ENCODE results near the gene S100A6.

S100A6 gene

DNA sequence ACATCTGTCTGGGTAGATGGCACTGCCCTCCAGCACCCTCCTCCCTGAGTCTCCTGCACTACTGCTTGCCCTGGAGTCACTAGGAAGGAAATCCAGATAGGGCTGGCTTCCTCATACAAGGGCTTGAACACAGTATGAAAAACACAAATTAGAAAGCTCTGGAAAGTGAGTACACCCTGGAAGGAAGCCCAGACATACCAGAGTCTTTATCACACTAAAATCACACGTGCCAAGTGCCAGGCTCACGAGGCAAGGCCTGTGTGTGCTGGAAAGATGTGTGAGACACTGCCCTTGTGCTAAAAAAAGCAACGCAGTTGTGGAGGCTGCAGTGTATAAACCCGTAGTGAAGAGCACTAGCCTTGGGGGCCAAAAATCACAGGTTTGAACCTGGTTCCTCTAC is 47.1 kb downstream of the S100A6 start:
- Histone ChIP-seq H3K27me3 (ENCODE audit: insufficient read depth, poor library complexity, severe bottlenecking) (no peaks in the 10 kb centered on the region), H3K27ac (ENCODE audit: poor library complexity, severe bottlenecking) (no peak overlapping the region), H3K9me3 (ENCODE audit: severe bottlenecking) (no peaks in the 10 kb centered on the region), H3K36me3 (ENCODE audit: low read depth) (no peaks in the 10 kb centered on the region), H3K4me1 (ENCODE audit: insufficient read depth, poor library complexity, severe bottlenecking) (peaks cover 25% of the 10 kb centered on the region), H3K4me3 (ENCODE audit: severe bottlenecking) (no peak overlapping the region)
- TF ChIP-seq, protein P1, sequence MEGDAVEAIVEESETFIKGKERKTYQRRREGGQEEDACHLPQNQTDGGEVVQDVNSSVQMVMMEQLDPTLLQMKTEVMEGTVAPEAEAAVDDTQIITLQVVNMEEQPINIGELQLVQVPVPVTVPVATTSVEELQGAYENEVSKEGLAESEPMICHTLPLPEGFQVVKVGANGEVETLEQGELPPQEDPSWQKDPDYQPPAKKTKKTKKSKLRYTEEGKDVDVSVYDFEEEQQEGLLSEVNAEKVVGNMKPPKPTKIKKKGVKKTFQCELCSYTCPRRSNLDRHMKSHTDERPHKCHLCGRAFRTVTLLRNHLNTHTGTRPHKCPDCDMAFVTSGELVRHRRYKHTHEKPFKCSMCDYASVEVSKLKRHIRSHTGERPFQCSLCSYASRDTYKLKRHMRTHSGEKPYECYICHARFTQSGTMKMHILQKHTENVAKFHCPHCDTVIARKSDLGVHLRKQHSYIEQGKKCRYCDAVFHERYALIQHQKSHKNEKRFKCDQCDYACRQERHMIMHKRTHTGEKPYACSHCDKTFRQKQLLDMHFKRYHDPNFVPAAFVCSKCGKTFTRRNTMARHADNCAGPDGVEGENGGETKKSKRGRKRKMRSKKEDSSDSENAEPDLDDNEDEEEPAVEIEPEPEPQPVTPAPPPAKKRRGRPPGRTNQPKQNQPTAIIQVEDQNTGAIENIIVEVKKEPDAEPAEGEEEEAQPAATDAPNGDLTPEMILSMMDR (IDR thresholded peaks at IDR 0.05; ENCODE audit: poor library complexity, severe bottlenecking), result no peak
- no peak for ATAC-seq (ENCODE audit: low read depth)
- no peak for DNase-seq (ENCODE audit: low spot score)

DNA sequence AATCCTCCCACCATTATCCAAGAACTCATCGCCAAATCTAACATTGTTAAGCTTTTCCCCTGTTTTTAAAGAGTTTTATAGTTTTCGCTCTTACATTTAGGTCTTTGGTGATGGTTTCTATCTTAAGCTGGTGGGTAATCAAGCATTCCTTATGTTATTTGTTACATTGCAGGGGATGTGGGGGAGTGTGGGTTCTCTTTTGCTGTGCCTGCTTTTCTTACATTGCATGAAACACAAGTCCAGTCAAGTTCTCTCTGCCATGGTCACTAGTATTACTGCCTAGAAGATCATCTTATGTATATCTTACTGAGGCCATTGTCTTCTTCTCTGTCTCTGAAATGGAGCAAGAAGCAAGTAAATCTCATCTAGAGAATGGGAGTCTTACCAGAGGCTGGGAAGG is 48.1 kb downstream of the S100A6 start:
- Histone ChIP-seq H3K4me3 (ENCODE audit: severe bottlenecking) (no peak overlapping the region), H3K27ac (ENCODE audit: poor library complexity, severe bottlenecking) (no peak overlapping the region), H3K36me3 (ENCODE audit: low read depth) (no peaks in the 10 kb centered on the region), H3K27me3 (ENCODE audit: insufficient read depth, poor library complexity, severe bottlenecking) (no peaks in the 10 kb centered on the region), H3K9me3 (ENCODE audit: severe bottlenecking) (no peaks in the 10 kb centered on the region), H3K4me1 (ENCODE audit: insufficient read depth, poor library complexity, severe bottlenecking) (peaks cover 17% of the 10 kb centered on the region)
- ATAC-seq (ENCODE audit: low read depth) (no peak), DNase-seq (ENCODE audit: low spot score) (no peak)
- TF ChIP-seq, protein P1 (IDR thresholded peaks at IDR 0.05; ENCODE audit: poor library complexity, severe bottlenecking), result no peak

DNA sequence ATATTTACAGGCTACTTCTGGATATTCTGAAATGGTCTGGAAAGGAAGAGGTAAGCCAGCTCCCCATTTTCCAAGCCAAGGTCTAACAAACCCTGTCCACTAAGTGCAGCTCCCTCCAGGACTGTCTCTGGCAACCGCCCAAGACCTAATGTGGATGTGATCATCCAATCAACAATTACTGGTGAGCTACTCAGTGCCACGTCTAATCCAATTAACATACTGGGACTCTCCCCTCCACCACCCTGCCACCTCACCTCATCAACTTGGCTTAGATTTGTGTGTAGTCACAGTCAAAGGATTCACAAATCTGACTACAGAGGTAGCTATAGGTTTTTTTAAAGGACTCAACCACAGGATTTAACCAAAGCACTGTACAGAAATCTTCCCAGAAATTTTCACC is 49.9 kb downstream of the S100A6 start:
- ATAC-seq (ENCODE audit: low read depth) (no peak), DNase-seq (ENCODE audit: low spot score) (no peak)
- Histone ChIP-seq H3K27ac (ENCODE audit: poor library complexity, severe bottlenecking) (no peak overlapping the region), H3K27me3 (ENCODE audit: insufficient read depth, poor library complexity, severe bottlenecking) (no peaks in the 10 kb centered on the region), H3K4me1 (ENCODE audit: insufficient read depth, poor library complexity, severe bottlenecking) (peaks cover 7% of the 10 kb centered on the region), H3K4me3 (ENCODE audit: severe bottlenecking) (no peak overlapping the region), H3K36me3 (ENCODE audit: low read depth) (no peaks in the 10 kb centered on the region), H3K9me3 (ENCODE audit: severe bottlenecking) (no peaks in the 10 kb centered on the region)
- TF ChIP-seq, protein P1 (IDR thresholded peaks at IDR 0.05; ENCODE audit: poor library complexity, severe bottlenecking), result no peak

All from RWPE2 (cell line).